ENCODE data around the gene MTHFD1L.

MTHFD1L gene

GRCh38 chr6:151051164-151051563 lies 185.7 kb downstream of the MTHFD1L start:
- DNase-seq = no peak

- no peak for DNase-seq
Observed at GRCh38 chr6:151052021-151052646, 186.6 kb downstream of the MTHFD1L start.

GRCh38 chr6:151054306-151054705 lies 188.8 kb downstream of the MTHFD1L start:
- DNase-seq = no peak

GRCh38 chr6:151056230-151056907 lies 190.9 kb downstream of the MTHFD1L start:
- DNase-seq = no peak

- DNase-seq = no peak
Observed at GRCh38 chr6:151057061-151057460, 191.6 kb downstream of the MTHFD1L start.

GRCh38 chr6:151058021-151058733 lies 192.7 kb downstream of the MTHFD1L start:
- DNase-seq = no peak

- no peak for DNase-seq
Observed at GRCh38 chr6:151059612-151060095, 194.2 kb downstream of the MTHFD1L start.

- DNase-seq = no peak
Observed at GRCh38 chr6:151060096-151060765, 194.7 kb downstream of the MTHFD1L start.

GRCh38 chr6:151060766-151061531 lies 195.4 kb downstream of the MTHFD1L start:
- DNase-seq = no peak

GRCh38 chr6:151063352-151063751 lies 197.8 kb downstream of the MTHFD1L start:
- no peak for DNase-seq

- no peak for DNase-seq
Observed at GRCh38 chr6:151063842-151064647, 198.5 kb downstream of the MTHFD1L start.

GRCh38 chr6:151065027-151065815 lies 199.7 kb downstream of the MTHFD1L start:
- no peak for DNase-seq

GRCh38 chr6:151067684-151068596 lies 202.4 kb downstream of the MTHFD1L start:
- no peak for DNase-seq

- no peak for DNase-seq
Observed at GRCh38 chr6:151068761-151069312, 203.3 kb downstream of the MTHFD1L start.

GRCh38 chr6:151069641-151070040 lies 204.1 kb downstream of the MTHFD1L start:
- DNase-seq = no peak

GRCh38 chr6:151070631-151071051 lies 205.1 kb downstream of the MTHFD1L start:
- no peak for DNase-seq

- no peak for DNase-seq
Observed at GRCh38 chr6:151071295-151071694, 205.8 kb downstream of the MTHFD1L start.

GRCh38 chr6:151073146-151073545 lies 207.6 kb downstream of the MTHFD1L start:
- no peak for DNase-seq

- no peak for DNase-seq
Observed at GRCh38 chr6:151073701-151074100, 208.2 kb downstream of the MTHFD1L start.
